NCI-H226 (cell line): Measurements from ENCODE around the gene ADNP2.
"Not testable (repeated sequence)": the region's sequence is repeated elsewhere in the genome, so short reads cannot be mapped to it uniquely, and the experiment has no call there.

Experiments
- DNase-seq: peaks from one replicate; pipeline ENCODE4 v3.0.0-alpha.2; 2015

The ADNP2 gene

GRCh38 chr18:80148326-80149199, 39.5 kb downstream of the ADNP2 start:
- no peak for DNase-seq

DNA sequence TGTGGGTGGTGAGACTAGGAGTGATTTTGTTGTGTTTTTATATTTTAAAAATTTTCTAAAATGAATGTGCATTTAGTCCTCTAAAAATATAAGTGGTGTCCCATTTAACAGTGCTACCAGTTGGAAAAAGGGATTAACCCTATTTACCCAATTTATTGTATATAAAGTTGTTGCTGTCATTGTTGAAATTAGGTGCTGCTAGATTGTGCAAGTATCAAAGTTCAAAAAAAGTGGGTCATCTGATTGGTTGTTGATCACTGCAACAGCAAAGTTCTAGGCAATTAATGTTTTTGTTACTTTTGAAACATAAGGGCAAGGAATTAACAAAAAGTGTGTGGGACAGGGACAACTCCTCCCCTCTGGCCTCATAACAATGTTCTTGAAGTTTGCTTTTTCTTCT, 40.6 kb downstream of the ADNP2 start:
- DNase-seq: no peak

GRCh38 chr18:80154293-80154692, 45.2 kb downstream of the ADNP2 start:
- DNase-seq: peak; percentile 3

- no peak for DNase-seq
Observed at GRCh38 chr18:80157708-80158343, 48.8 kb downstream of the ADNP2 start.

DNA sequence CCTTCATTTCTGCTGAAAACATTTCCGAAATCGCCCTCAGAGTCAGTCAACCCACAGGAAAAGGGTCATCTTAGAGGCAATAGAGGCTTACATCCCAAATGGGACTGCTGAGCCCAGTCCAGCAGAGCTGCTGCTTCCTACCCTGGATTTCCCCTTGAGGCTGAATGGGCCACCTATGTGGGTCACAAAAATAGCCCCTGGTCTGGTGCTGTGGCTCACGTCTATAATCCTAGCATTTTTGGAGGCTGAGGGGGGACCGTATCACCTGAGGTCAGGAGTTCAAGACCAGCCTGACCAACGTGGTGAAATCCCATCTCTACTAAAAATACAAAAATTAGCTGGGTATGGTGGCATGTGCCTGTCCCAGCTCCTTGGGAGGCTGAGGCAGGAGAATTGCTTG, 49.3 kb downstream of the ADNP2 start:
- no peak for DNase-seq

DNA sequence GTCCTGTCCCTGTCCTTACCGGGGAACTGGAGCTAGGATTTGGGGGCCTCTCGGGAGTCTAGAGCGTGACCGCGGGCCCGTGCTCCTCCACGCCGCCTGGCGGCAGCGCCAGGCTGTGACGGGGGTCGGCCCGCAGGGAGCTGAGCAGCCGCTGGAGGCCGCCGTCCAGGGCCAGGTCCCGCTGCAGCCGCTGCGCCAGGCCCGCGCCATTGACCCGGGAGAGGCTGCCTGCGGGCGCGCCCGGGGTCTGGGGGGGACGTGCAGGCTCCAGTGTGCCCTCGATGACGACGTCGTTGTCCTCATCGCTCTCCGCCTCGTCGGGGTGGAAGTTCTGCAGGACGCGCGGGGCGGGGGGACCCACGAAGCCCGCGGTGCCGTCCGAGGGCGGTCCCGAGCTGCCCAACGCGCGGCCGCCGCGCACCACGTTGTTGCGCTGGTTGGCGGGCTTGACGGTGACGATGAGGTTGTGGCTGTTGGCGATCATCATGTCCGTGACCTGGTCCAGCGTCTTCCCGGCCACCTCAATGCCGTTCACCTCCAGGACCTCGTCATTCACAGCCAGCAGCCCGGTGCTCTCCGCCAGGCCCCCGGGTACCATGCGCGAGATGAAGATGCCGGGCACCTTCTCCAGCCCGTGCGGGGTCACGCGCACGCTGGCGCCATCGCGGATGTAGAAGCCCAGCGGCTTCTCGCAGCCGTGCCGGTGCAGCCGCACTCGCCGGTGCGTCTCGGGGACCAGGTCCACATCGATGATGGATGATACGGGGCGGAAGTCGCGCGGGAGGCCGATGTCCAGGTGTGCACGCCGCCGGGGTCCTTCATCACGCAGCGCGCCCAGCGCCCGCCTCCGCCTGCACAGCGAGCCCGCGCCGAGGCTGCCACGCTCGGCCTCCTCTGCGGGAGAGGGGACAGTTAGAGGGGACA, 50.9 kb downstream of the ADNP2 start:
- DNase-seq: no peak

- no peak for DNase-seq
Observed at GRCh38 chr18:80161781-80162417, 52.8 kb downstream of the ADNP2 start.

DNA sequence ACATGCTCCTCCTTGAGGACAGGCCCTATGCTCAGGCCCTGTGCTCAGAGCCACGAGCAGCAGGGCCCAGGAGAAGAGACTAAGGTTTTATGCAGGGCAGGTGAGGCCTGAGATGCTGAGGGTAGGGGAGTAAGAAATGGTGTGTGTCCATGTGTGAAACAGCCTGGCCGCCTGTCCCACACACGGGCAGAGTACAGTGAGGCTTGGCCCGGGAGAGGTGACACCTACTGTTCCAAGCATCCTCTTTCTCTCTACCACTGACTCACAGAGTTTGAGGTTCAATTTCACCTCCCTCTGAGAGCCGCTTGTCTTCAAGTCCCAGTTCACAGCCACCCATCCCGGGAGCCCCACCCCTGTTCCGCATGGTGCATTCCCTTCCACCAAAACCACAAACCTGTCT, 54.1 kb downstream of the ADNP2 start:
- no peak for DNase-seq

DNA sequence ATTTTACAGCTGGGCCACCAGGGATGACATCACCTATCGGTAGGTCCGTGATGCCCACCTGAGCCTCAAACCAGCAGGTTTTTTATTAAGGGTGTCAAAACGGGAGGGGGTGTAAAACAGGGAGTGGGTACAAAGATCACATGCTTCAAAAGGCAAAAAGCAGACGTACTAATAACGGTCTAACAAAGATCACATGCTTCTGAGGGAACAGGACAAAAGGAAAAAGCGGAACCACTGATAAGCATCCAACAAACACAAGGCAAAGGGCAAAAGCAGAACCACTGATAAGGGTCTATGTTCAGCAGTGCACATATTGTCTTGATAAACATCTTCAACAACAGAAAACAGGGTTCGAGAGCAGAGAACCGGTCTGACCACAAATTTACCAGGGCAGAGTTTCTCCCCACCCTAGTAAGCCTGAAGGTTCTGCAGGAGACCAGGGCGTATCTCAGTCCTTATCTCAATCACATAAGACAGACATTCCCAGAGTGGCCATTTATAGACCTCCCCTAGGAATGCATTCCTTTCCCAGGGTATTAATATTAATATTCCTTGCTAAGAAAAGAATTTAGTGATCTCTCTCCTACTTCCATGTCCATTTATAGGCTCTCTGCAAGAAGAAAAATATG, 55.8 kb downstream of the ADNP2 start:
- DNase-seq: not testable (repeated sequence)

GRCh38 chr18:80166240-80166639, 57.2 kb downstream of the ADNP2 start:
- no peak for DNase-seq

- DNase-seq: no peak
Observed at GRCh38 chr18:80166725-80167124, 57.7 kb downstream of the ADNP2 start.

GRCh38 chr18:80167331-80167730, 58.3 kb downstream of the ADNP2 start:
- DNase-seq: no peak

- no peak for DNase-seq
Observed at GRCh38 chr18:80167931-80168330, 58.9 kb downstream of the ADNP2 start.

DNA sequence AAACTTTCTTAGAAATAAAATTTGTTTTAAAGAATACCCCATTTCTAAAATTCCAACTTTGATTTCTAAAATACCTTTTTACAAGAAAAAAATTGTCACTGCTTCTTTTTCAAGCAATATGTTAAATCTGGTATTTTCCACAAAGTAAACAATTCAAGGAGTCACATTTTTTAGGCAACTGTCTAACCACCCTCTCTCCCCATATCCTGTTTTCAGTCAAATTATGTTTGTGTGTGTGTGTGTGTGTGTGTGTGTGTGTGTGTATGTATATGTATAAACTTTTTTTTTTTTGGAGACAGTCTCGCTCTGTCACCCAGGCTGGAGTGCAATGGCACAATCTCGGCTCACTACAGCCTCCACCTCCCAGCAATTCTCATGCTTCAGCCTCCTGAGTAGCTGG, 59.3 kb downstream of the ADNP2 start:
- DNase-seq: no peak

- DNase-seq: no peak
Observed at GRCh38 chr18:80168982-80169381, 59.9 kb downstream of the ADNP2 start.

DNA sequence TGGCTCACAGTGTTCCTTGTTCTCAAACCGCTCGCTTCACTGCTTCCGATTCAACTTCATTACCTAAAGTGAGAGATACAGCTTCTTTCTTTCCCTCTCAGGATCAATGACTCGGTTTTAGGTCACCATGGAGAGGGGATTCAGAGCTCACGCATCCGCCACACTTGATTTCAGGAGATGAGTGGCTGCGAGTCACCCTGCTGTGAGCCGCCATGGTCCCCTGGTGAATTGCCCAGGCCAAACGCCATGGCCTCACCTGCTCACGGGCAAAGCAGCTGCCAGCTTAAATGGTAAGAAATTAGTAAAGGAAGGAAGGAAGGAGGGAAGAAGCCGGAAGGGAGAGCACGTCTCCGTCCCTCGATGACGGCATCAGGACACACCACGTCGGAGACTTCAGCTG, 60.5 kb downstream of the ADNP2 start:
- no peak for DNase-seq

DNA sequence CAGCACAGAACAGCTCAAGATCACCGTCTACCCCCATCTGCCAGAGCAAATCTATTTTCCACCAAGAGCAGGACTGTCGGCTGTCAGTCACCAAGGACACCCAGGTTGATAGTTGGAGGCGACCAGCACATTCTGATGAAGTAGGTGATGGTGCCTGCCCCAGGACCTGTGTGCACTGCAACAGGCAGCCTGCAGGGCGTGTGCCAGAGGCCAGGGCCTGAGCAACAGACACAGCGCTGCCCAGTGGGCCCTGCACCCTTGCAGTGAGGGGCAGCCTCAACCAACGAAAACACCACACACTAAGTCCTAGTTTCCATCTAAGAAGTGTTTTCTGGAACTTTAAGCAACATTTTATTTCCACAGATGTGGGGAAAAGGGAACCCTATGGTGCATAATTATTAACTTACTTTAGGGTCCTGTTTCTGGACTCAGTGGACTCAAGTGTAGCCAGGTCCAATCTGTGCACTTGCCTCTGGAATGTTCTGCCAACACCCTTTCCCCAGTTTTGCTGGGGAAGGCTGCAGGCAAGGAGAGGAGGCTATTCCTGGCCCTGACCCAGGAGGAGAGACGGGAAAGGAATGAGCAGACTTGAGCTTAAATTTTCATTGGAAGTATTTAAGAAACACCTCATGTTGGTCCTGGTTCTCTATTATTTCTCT, 61.5 kb downstream of the ADNP2 start:
- no peak for DNase-seq

GRCh38 chr18:80171054-80171872, 62.2 kb downstream of the ADNP2 start:
- DNase-seq: peak; percentile 2

DNA sequence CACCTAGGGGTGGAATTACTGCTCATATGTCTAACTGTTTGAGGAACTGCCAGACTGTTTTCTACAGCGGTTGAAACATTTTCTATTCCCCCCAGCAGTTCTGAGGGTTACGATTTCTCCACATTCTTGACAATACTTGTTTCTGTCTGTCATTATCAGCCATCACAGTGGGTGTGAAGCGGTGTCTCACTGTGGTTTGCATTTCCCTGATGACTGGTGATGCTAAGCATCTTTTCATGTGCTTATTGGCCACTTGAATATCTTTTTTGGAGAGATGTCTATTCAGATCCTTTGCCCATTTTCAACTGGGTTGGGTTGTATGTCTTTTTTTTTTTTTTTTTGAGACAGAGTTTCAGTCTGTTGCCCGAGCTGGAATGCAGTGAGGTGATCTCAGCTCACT, 63.0 kb downstream of the ADNP2 start:
- no peak for DNase-seq

GRCh38 chr18:80173060-80173459, 64.0 kb downstream of the ADNP2 start:
- DNase-seq: no peak
